Endodermal cell (in vitro differentiated cells): ENCODE data around the gene GRK6. TPM values are rescaled to one million over a fixed set of nuclear protein-coding genes. Genes with fewer than 3 reads are reported as not detected.

Source experiments
- DNase-seq: peaks from one replicate; pipeline ENCODE4 v3.0.0-alpha.2; 2017
- H3K27ac ChIP-seq: 2 replicates; pipeline ENCODE4 v1.5.1; 2013; ENCODE audit warnings: mild to moderate bottlenecking, low read depth, low read length, moderate library complexity
- H3K27me3 ChIP-seq: 2 replicates; pipeline ENCODE4 v1.6.1; 2013; ENCODE audit warnings: mild to moderate bottlenecking, low read length, moderate library complexity; ENCODE audit not compliant: insufficient read depth, control insufficient read depth, poor library complexity, severe bottlenecking
- H3K36me3 ChIP-seq: 2 replicates; pipeline ENCODE4 v1.7.0; 2013; ENCODE audit warnings: mild to moderate bottlenecking, low read length, moderate library complexity; ENCODE audit not compliant: control insufficient read depth, insufficient read depth
- H3K4me1 ChIP-seq: one replicate; pipeline ENCODE4 v1.7.0; 2013; ENCODE audit warnings: low read length; ENCODE audit not compliant: control insufficient read depth, insufficient read depth
- H3K4me3 ChIP-seq: 2 replicates; pipeline ENCODE4 v1.5.1; 2013; ENCODE audit warnings: mild to moderate bottlenecking, low read length, moderate library complexity
- H3K9ac ChIP-seq: 2 replicates; pipeline ENCODE4 v1.6.1; 2013; ENCODE audit warnings: mild to moderate bottlenecking, low read length, moderate library complexity; ENCODE audit not compliant: poor library complexity, severe bottlenecking; ENCODE audit errors: extremely low read depth
- H3K9me3 ChIP-seq: 2 replicates; pipeline ENCODE4 v1.6.1; 2013; ENCODE audit warnings: mild to moderate bottlenecking, low read length, moderate library complexity; ENCODE audit not compliant: control insufficient read depth
- H3K27ac Mint-ChIP-seq: 2 replicates; pipeline ENCODE4 v1.8.0; 2020; ENCODE audit warnings: mixed read lengths
- H3K27me3 Mint-ChIP-seq: 2 replicates; pipeline ENCODE4 v1.8.0; 2021; ENCODE audit warnings: mild to moderate bottlenecking, mixed read lengths; ENCODE audit not compliant: insufficient read depth
- H3K36me3 Mint-ChIP-seq: 2 replicates; pipeline ENCODE4 v1.8.0; 2020; ENCODE audit warnings: low read depth, mixed read lengths
- H3K4me1 Mint-ChIP-seq: 2 replicates; pipeline ENCODE4 v1.8.0; 2020; ENCODE audit warnings: mixed read lengths
- H3K4me3 Mint-ChIP-seq: 2 replicates; pipeline ENCODE4 v1.8.0; 2020; ENCODE audit warnings: mild to moderate bottlenecking, moderate library complexity, mixed read lengths
- H3K9me3 Mint-ChIP-seq: 2 replicates; pipeline ENCODE4 v1.8.0; 2020; ENCODE audit warnings: mild to moderate bottlenecking, mixed read lengths
- CTCF ChIP-seq: fragments of 200-600 bp; sonication (generic); conservative IDR thresholded peaks from 2 replicates; pipeline ENCODE4 v1.5.0; 2021; ENCODE audit warnings: antibody characterized with exemption, mild to moderate bottlenecking
- WGBS, 2 experiments: methylation state at CpG; one replicate each; pipeline versions ENCODE4 v1.1.5 to v1.1.7; 2013; ENCODE audit warnings: missing lambda C conversion rate in 2 of 2, mixed read lengths in 1 of 2; ENCODE audit not compliant: insufficient coverage in 1 of 2, insufficient read length in 1 of 2; 5-methylcytosine and 5-hydroxymethylcytosine counted together
- total RNA-seq, 2 donors: library from RNA; stranded (reverse); fragmentation: NEBNext Ultra II Directional in 1 of 2; extraction: Animal tissue kit (Norgen Biotek cat#: 25700) in 1 of 2; gene quantifications; 2 replicates in 1 of 2; 3 replicates in 1 of 2; pipeline ENCODE4 v1.2.1, GENCODE V29; 2021

Gene GRK6
- total RNA-seq, 2 donors from 2014 or later: 51.6 to 66.8 TPM

GRCh38 chr5:177458912-177459350 lies 32.5 kb downstream of the GRK6 start:
- peaks cover 50% of the 10 kb centered on the region for H3K36me3 Mint-ChIP-seq
- H3K4me3 Mint-ChIP-seq: no peak overlapping the region
- Histone ChIP-seq H3K9me3 (no peaks in the 10 kb centered on the region), H3K27me3 (no peaks in the 10 kb centered on the region), H3K36me3 (peaks cover 68% of the 10 kb centered on the region), H3K27ac (peak overlapping the region; percentile 76), H3K4me3 (no peak overlapping the region), H3K9ac (no peak overlapping the region), H3K4me1 (peaks cover 2% of the 10 kb centered on the region)
- WGBS, 2 experiments: 94 to 96% methylated on average over 5 to 14 of the region's 14 CpGs
- peak; percentile 74 for DNase-seq
- TF ChIP-seq CTCF: no peak
- no peaks in the 10 kb centered on the region for H3K9me3 Mint-ChIP-seq
- peaks cover 8% of the 10 kb centered on the region for H3K4me1 Mint-ChIP-seq
- H3K27me3 Mint-ChIP-seq: peaks cover 1% of the 10 kb centered on the region
- H3K27ac Mint-ChIP-seq: no peak overlapping the region

- H3K4me3 Mint-ChIP-seq: no peak overlapping the region
- peaks cover 50% of the 10 kb centered on the region for H3K36me3 Mint-ChIP-seq
- Histone ChIP-seq H3K27me3 (no peaks in the 10 kb centered on the region), H3K4me3 (no peak overlapping the region), H3K9me3 (no peaks in the 10 kb centered on the region), H3K36me3 (peaks cover 68% of the 10 kb centered on the region), H3K27ac (peak overlapping the region; percentile 76), H3K9ac (no peak overlapping the region), H3K4me1 (peaks cover 2% of the 10 kb centered on the region)
- H3K4me1 Mint-ChIP-seq: peaks cover 8% of the 10 kb centered on the region
- 87 to 97% methylated on average over 6 to 11 of the region's 11 CpGs for WGBS, 2 experiments
- no peak for DNase-seq
- no peaks in the 10 kb centered on the region for H3K27me3 Mint-ChIP-seq
- H3K9me3 Mint-ChIP-seq: no peaks in the 10 kb centered on the region
- no peak for TF ChIP-seq CTCF
- H3K27ac Mint-ChIP-seq: no peak overlapping the region
Measured at GRCh38 chr5:177459357-177459756, 32.9 kb downstream of the GRK6 start.

- no peak overlapping the region for H3K9ac ChIP-seq
Measured at GRCh38 chr5:177459819-177460628, 33.5 kb downstream of the GRK6 start.

More at GRCh38 chr5:177459819-177460628, 33.5 kb downstream of the GRK6 start:
- peaks cover 8% of the 10 kb centered on the region for H3K4me1 Mint-ChIP-seq
- peaks cover 2% of the 10 kb centered on the region for H3K4me1 ChIP-seq
- H3K27ac Mint-ChIP-seq: no peak overlapping the region
- H3K36me3 Mint-ChIP-seq: peaks cover 54% of the 10 kb centered on the region
- H3K4me3 Mint-ChIP-seq: no peak overlapping the region
- no peak for DNase-seq
- no peaks in the 10 kb centered on the region for H3K9me3 Mint-ChIP-seq
- H3K27ac ChIP-seq: peak overlapping the region; percentile 76
- H3K9me3 ChIP-seq: no peaks in the 10 kb centered on the region
- no peak for TF ChIP-seq CTCF
- 91 to 95% methylated on average over 18 to 28 of the region's 28 CpGs for WGBS, 2 experiments
- H3K27me3 ChIP-seq: no peaks in the 10 kb centered on the region
- no peak overlapping the region for H3K4me3 ChIP-seq
- H3K27me3 Mint-ChIP-seq: no peaks in the 10 kb centered on the region
- H3K36me3 ChIP-seq: peaks cover 69% of the 10 kb centered on the region
